Stimulated activated effector memory CD8-positive, alpha-beta T cell treated with anti-CD3 and anti-CD28 coated beads, Interleukin-12 subunit alpha, Interleukin-12 subunit beta, amount 100 ng/mL, for 72 hours (primary cell): ENCODE data around the gene ADGRD1.
"Not testable (repeated sequence)": the region's sequence is repeated elsewhere in the genome, so short reads cannot be mapped to it uniquely, and the experiment has no call there.

Experiments
- ATAC-seq: fragments of 150-1000 bp; cut with Tn5 transposase; 2 replicates; pipeline ENCODE4 v1.10.0; 2021
- DNase-seq, 2 donors: peaks; one replicate each; pipeline ENCODE4 v3.0.0; 2021 to 2022; ENCODE audit warnings: low spot score in 2 of 2
- H3K27ac Mint-ChIP-seq: one replicate; pipeline ENCODE4 v1.8.0; 2022; ENCODE audit warnings: mild to moderate bottlenecking, mixed read lengths
- H3K36me3 Mint-ChIP-seq: one replicate; pipeline ENCODE4 v1.8.0; 2022; ENCODE audit warnings: mild to moderate bottlenecking, mixed read lengths
- H3K4me1 Mint-ChIP-seq: one replicate; pipeline ENCODE4 v1.8.0; 2022; ENCODE audit warnings: mixed read lengths
- H3K4me3 Mint-ChIP-seq: one replicate; pipeline ENCODE4 v1.8.0; 2022; ENCODE audit warnings: mild to moderate bottlenecking, mixed read lengths
- H3K9me3 Mint-ChIP-seq: one replicate; pipeline ENCODE4 v1.8.0; 2022; ENCODE audit warnings: mixed read lengths

Gene ADGRD1

DNA sequence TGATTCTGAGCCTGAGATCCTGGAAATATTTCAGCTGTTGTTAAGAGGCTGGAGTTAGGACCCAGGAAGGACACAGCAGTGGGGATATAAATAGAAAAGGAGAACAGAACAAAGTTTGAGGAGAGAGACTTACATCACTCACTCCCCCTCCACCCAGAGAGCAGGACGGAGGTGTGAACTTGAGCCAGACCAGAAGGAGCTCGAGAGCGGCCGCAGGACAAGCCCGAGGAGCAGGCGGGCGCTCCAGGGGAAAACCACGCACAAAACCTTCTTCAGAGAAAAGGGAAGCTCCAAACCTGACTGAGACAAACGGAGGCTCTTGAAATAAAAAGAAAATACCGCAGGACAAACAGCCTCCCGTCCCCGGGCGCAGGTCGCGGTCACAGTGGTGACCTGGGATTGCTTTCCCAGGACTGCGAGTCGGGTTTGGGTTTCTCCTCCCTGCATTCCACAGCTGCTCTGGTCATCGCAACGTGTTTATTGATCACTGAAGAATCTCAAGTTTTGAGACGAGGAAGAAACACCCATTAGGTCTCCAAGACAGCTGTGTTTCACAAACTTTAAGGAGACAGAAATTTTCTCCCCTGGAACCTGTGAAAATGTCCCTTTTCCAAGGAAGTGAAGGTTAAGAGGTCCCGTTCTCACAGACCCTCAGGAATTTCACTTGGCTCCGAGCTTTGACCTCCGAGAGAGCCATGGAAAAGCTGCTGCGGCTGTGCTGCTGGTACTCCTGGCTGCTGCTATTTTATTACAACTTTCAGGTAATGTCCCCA lies at the start of gene ADGRD1:
TSS of gene ADGRD1 (plus strand) at position 137 of the 773 bp plus-strand sequence. CDS start at position 696, 559 bp downstream.
- H3K4me3 Mint-ChIP-seq = no peak within 1 kb of the TSS

DNA sequence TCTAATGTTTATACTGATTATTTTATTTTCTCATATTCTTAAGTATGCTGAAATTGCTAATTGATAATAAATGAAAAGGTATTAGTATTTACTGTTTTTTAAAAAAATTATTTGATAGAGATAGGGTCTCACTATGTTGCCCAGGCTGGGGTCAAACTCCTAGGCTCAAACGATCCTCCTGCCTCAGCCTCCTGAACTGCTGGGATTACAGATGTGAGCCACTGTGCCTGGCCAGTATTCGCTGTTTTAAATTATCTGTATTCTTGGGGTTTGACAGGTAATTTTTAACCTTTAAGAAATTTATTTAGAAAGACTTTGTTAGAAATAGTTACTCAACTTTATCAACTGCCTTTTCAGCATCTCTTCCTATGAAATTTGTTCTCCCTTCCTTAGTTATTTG lies 49.6 kb upstream of the ADGRD1 start:
- no peaks in the 10 kb centered on the region for H3K36me3 Mint-ChIP-seq
- no peaks in the 10 kb centered on the region for H3K4me1 Mint-ChIP-seq
- DNase-seq = no peak
- peaks cover 2% of the 10 kb centered on the region for H3K9me3 Mint-ChIP-seq
- ATAC-seq = no peak
- no peak overlapping the region for H3K27ac Mint-ChIP-seq
- no peak overlapping the region for H3K4me3 Mint-ChIP-seq

More for the DNA sequence above, at the start of gene ADGRD1:
- DNase-seq (no peak), ATAC-seq (no peak)
- no peaks in the 10 kb centered on the region for H3K4me1 Mint-ChIP-seq
- H3K9me3 Mint-ChIP-seq = no peaks in the 10 kb centered on the region
- no peak within 1 kb of the TSS for H3K27ac Mint-ChIP-seq
- H3K36me3 Mint-ChIP-seq = no peaks in the 10 kb centered on the region

DNA sequence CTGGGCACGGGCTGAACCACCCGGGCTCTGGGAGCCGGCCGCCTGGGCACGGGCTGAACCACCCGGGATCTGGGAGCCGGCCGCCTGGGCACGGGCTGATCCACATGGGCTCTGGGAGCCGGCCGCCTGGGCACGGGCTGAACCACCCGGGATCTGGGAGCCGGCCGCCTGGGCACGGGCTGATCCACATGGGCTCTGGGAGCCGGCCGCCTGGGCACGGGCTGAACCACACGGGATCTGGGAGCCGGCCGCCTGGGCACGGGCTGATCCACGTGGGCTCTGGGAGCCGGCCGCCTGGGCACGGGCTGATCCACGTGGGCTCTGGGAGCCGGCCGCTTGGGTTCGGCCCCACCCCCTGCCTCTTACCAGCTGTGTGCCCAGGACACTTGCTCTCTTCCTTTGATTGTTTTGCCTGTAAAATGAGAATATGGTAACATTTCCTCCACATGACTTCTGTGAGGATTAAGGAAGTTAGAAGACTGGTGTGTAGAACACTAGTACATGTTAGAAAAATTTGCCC lies 48.7 kb upstream of the ADGRD1 start:
- not testable (repeated sequence) for H3K4me3 Mint-ChIP-seq, H3K27ac Mint-ChIP-seq, ATAC-seq, H3K9me3 Mint-ChIP-seq, H3K4me1 Mint-ChIP-seq, H3K36me3 Mint-ChIP-seq, DNase-seq

DNA sequence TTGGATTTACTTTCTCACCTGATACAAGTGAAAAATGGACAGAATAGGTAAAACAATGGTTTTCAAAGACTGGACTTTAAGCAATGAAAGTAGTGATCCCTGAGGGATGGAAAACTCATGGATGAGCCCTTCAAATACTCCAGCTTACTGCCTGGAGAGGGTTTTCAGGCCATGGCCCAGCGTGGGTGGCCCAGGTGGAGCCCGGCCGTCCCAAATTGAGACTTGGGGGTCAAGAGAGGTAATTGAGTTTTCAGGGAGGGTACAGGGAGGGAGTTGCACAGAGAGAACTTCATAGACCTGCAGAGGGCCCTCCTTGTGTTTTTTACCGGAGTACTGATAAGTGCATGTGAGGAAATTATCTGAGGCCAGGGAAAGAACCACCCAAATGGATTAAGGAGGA lies 44.6 kb upstream of the ADGRD1 start:
- H3K4me3 Mint-ChIP-seq = no peak overlapping the region

DNA sequence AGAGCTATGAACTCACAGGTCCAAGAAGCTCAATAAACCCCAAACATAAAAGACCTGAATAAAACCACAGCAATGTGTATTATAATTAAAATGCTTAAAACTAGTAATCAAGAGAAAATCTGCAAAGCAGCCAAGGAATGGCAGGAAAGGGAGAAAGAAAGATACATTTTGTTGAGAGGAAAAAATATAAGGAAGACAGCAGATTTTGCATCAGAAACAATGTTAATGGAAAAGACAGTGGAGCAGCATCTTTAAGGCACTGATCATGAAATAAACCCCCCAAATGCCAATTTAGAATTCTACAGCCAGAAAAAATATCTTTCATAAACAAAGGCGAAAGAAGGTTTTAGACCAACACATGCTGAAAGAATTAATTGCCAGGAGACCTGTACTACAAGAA lies 42.5 kb upstream of the ADGRD1 start:
- Mint-ChIP-seq H3K4me3 (no peak overlapping the region), H3K4me1 (no peaks in the 10 kb centered on the region), H3K9me3 (peaks cover 15% of the 10 kb centered on the region), H3K27ac (no peak overlapping the region), H3K36me3 (no peaks in the 10 kb centered on the region)
- ATAC-seq (no peak), DNase-seq (no peak)

More for the DNA sequence above, 44.6 kb upstream of the ADGRD1 start:
- DNase-seq (no peak), ATAC-seq (no peak)
- no peaks in the 10 kb centered on the region for H3K4me1 Mint-ChIP-seq
- H3K36me3 Mint-ChIP-seq = no peaks in the 10 kb centered on the region
- H3K27ac Mint-ChIP-seq = no peak overlapping the region
- H3K9me3 Mint-ChIP-seq = peaks cover 15% of the 10 kb centered on the region

DNA sequence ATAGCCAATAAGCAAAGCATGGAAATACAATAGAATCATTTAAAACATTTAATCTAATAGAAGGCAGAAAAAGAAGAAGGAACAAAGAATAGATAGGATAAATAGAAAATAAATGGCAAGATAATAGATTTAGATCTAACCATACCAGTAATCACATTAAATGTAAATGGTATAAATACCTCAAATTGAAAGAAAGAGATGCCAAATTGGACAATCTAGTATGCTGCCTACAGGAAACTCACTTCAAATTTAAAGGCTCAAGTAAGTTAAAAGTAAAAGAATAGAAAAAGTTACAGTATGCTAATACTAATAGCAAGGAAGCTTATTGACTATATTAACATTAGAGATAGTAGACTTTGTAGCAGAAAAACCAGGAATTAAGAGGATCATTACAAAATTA lies 41.8 kb upstream of the ADGRD1 start:
- peaks cover 15% of the 10 kb centered on the region for H3K9me3 Mint-ChIP-seq
- no peaks in the 10 kb centered on the region for H3K36me3 Mint-ChIP-seq
- no peaks in the 10 kb centered on the region for H3K4me1 Mint-ChIP-seq
- ATAC-seq (no peak), DNase-seq (no peak)
- H3K4me3 Mint-ChIP-seq = no peak overlapping the region
- no peak overlapping the region for H3K27ac Mint-ChIP-seq

DNA sequence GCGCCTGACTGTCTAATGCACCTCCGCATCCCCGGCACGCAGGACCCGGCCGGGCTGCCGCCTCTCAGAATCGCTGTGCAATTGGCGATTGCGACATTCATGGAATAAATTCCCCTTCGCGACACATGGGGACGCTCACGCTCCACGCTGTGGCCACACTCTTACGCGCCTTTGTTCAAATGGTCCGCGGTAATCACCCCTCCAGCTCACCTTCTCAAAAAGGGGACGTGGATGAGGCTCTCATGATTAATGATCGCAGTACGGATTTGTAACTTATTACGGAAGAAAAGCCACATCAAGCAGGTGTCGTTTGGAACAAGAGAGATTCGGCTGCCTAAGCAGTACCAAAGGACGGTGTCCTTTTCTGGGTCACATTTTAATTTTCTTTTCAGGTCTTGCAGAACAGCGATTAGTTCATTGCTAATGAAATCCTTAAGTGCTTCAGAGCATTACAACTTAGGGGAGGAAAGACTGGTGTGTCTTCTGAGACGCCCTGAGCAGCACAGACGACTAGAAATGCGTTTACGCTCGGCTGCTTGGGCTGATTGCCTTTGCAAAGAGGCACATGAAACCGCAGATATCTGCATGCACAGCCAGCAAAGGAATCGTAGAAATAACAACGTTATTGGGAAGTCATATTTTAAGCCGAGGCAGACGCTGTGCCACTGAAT lies 37.3 kb upstream of the ADGRD1 start:
- Mint-ChIP-seq H3K4me1 (no peaks in the 10 kb centered on the region), H3K36me3 (no peaks in the 10 kb centered on the region), H3K9me3 (peaks cover 7% of the 10 kb centered on the region), H3K27ac (no peak overlapping the region), H3K4me3 (no peak overlapping the region)
- DNase-seq = no peak
- peak; percentile 31 for ATAC-seq

DNA sequence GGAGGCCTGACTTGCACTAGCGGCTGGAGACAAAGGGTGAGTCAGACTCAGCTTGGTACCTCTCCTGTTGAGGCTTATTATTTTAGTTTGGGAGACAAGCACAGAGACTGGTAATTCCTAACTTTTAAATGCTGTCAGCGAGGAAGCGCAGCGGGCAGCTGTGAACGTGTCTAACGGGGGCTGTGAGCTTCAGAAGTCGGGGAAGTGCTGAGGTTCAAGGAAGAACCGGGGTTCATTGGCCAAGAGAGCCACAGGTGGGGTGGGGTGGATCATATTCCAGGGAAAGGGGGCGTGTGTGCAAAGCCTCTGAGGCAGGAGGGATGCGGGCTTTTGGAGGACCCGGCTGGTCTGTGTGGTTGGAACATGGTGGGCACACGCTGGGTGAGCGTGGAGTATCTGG lies 36.1 kb upstream of the ADGRD1 start:
- Mint-ChIP-seq H3K36me3 (no peaks in the 10 kb centered on the region), H3K4me3 (no peak overlapping the region), H3K4me1 (no peaks in the 10 kb centered on the region), H3K27ac (no peak overlapping the region), H3K9me3 (no peaks in the 10 kb centered on the region)
- no peak for DNase-seq
- ATAC-seq = no peak

DNA sequence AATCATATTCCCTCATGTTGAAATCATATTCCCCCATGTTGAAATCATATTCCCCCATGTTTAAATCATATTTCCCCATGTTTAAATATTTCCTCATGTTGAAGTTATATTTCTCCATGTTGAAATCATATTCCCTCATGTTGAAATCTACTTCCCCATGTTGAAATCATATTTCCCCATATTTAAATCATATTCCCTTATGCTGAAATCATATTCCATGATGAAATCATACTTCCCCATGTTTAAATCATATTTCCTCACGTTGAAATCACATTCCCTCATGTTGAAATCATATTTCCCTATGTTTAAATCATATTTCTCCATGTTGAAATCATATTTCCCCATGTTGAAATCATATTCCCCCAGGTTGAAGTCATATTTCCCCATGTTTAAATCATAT lies 34.6 kb upstream of the ADGRD1 start:
- Mint-ChIP-seq H3K36me3 (no peaks in the 10 kb centered on the region), H3K4me3 (no peak overlapping the region), H3K9me3 (no peaks in the 10 kb centered on the region), H3K4me1 (no peaks in the 10 kb centered on the region), H3K27ac (no peak overlapping the region)
- ATAC-seq (no peak), DNase-seq (no peak)

DNA sequence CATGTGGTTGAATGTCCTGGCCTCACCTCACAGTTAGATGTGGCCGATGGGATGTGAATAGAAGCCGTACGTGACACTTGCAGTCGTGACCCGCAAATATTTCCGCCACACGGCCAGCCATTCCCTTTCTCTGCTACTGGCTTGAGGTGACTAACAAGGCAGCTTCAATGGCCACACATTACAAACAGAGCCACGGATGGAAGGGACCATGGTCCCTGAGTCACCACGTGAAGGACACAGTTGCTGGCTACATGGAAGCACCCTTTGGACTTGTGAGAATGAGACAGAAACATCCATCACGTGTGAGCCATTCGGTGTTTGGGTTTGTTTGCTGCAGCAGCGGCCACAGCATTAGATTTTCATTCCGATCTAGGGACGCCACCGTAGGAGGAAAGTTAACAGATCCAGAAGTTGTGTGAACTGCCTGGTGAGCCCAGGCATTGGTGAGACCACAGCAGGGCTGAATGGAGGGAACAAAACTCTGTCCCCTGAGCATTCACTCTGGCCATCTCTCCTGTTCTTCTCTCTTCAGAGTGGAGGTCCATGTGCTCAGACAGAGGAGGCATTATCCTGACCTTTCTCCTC lies 33.5 kb upstream of the ADGRD1 start:
- H3K27ac Mint-ChIP-seq = no peak overlapping the region
- no peak for ATAC-seq
- H3K4me1 Mint-ChIP-seq = no peaks in the 10 kb centered on the region
- no peaks in the 10 kb centered on the region for H3K9me3 Mint-ChIP-seq
- no peak overlapping the region for H3K4me3 Mint-ChIP-seq
- no peak for DNase-seq
- H3K36me3 Mint-ChIP-seq = no peaks in the 10 kb centered on the region

DNA sequence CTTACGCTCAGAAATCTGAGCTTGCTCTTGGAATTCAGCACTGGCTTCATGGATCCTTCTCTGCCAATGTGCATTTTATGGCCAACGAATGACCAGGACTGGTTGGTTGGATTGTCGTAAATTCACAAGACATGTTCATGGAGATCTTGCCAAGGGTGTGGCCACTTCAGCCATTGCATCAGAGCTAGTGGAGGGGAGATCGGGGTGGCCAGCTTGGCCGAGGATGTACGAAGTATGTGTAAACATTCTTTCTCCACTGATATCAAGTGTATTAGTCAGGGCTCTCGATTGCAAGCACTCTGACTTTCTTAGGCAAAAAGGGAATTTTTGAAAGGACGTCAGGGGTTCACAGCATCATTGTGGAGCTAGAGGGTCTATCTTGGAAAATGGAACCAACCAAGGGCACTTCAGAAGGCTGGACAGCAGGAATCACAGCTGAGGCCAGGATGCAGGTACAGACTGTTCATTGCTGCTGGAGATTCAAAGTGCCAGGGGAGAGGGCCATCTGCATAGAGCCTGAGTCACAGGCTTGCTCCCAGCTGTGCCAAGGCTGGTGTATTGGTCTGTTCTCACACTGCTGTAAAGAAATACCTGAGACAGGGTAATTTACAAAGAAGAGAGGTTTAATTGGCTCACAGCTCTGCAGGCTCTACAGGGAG lies 32.9 kb upstream of the ADGRD1 start:
- Mint-ChIP-seq H3K27ac (no peak overlapping the region), H3K9me3 (no peaks in the 10 kb centered on the region), H3K4me1 (no peaks in the 10 kb centered on the region), H3K4me3 (no peak overlapping the region), H3K36me3 (no peaks in the 10 kb centered on the region)
- DNase-seq (no peak), ATAC-seq (no peak)

DNA sequence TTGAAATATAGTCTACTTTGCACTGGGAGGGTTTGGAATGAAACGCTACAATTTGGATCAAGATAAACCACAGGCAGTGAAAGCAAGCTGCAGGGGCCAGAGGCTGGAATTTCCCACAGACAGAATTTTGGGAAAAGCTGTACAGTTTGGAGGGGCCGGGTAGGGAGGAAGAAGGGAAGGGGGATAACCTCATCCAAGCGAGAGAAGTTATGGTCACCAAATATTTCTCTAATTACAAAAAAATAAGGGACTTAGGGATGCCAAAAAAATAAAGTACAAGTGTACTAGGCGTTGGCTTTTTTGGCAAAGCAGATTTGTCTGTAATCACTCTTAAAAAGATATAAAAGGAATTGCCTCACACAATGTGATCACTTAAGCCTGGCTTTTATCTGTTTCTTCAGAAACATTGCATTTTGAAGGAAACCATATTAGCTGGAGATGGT lies 31.2 kb upstream of the ADGRD1 start:
- no peaks in the 10 kb centered on the region for H3K36me3 Mint-ChIP-seq
- no peak overlapping the region for H3K27ac Mint-ChIP-seq
- no peak overlapping the region for H3K4me3 Mint-ChIP-seq
- ATAC-seq = no peak
- H3K4me1 Mint-ChIP-seq = no peaks in the 10 kb centered on the region
- no peaks in the 10 kb centered on the region for H3K9me3 Mint-ChIP-seq
- DNase-seq = no peak

DNA sequence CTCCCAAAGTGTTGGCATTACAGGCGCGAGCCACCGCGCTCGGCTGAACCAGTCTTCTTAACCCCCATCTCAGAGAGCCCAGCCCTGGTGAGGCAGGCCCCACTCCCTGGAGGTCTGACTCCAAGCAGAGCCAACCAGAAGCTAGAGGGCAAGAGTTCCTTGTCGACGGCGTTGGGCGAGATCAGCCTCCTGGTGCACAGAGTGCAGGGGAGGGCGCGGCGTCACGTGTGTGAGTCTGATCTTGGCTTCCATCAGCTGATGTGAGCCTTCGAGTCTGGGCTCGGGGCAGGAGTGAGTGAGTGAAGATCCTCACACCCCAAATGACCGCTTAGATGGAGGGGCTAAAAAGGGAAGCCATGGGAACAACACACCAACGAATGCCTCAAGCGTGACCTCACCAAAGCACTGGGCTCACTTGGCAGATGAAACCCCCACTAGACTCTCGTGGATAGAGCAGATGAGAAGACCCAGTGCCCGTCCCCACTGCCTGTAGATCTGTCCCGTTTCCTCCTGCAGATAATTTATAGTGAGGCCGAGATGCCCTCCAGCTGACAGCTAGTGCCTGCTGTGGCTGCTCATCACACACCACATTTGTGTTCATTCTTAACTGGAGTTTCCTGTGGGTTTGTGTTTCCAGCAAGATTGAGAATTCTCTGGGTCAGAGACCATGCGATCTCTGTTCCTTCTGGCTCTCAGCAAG lies 28.6 kb upstream of the ADGRD1 start:
- DNase-seq (no peak), ATAC-seq (no peak)
- Mint-ChIP-seq H3K9me3 (no peaks in the 10 kb centered on the region), H3K27ac (no peak overlapping the region), H3K4me1 (no peaks in the 10 kb centered on the region), H3K4me3 (no peak overlapping the region), H3K36me3 (no peaks in the 10 kb centered on the region)

DNA sequence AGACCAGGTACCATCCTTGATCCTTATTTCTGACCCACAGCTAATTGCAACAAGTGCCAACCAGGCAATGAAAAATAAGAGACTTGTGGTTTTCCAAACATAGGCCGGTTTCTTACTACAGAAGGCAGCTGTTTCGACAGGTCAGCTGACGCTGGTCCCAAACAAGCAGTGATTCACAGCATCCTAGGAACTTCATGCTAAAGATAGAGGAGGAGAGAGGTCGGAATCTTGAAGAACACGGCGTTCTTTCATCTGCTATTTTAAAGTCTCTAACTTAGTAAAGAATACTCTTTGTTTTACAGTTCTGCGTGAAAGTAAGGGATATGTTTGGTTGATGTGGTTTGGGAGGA lies 28.1 kb upstream of the ADGRD1 start:
- Mint-ChIP-seq H3K4me1 (no peaks in the 10 kb centered on the region), H3K27ac (no peak overlapping the region), H3K36me3 (no peaks in the 10 kb centered on the region), H3K9me3 (no peaks in the 10 kb centered on the region), H3K4me3 (no peak overlapping the region)
- ATAC-seq (no peak), DNase-seq (no peak)

DNA sequence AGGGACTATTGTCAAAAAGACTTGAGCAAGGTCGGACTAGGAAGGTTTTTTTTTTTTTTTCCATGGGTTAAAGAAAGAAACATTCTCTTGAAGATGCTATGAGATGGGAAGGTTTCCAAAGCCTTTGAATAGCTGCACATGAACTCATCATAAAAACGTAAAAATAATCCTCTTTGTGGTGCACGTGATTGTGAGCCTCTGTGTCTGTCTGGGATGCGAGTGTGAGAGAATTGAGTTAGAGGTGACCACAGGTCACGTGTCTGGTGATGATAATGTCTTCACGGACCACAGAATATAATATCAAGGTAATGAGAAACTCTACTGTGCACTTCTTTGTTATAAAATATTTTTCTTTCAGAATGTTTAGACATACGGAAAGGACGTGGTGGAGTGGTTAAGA lies 24.3 kb upstream of the ADGRD1 start:
- DNase-seq = no peak
- H3K36me3 Mint-ChIP-seq = no peaks in the 10 kb centered on the region
- H3K4me1 Mint-ChIP-seq = no peaks in the 10 kb centered on the region
- no peaks in the 10 kb centered on the region for H3K9me3 Mint-ChIP-seq
- no peak for ATAC-seq
- no peak overlapping the region for H3K27ac Mint-ChIP-seq
- H3K4me3 Mint-ChIP-seq = no peak overlapping the region
